ENCODE measurements around the gene NPAS3.

GRCh38 chr14:33705490-33705889 is 766.8 kb downstream of the NPAS3 start:
- TF ChIP-seq CTCF (IDR thresholded peaks at IDR 0.05; ENCODE audit: control extremely low read depth in 1 of 3, insufficient read depth in 1 of 3, low read depth in 1 of 3, low read length in 3 of 3) = no peak
- no peak for TF ChIP-seq POLR2A (IDR thresholded peaks at IDR 0.05; ENCODE audit: control extremely low read depth in 1 of 2, low read depth in 2 of 2, low read length in 2 of 2)
- TF ChIP-seq YY1 (IDR thresholded peaks at IDR 0.05; ENCODE audit: low read depth, low read length) = no peak
- no peak for TF ChIP-seq CHD1 (IDR thresholded peaks at IDR 0.05; ENCODE audit: low read depth, low read length)
- no peak for TF ChIP-seq ZNF274 (IDR thresholded peaks at IDR 0.05; ENCODE audit: borderline replicate concordance, extremely low read depth, low read length)
- no peak for TF ChIP-seq RFX5 (IDR thresholded peaks at IDR 0.05; ENCODE audit: borderline replicate concordance, low read depth, low read length)
- no peak for TF ChIP-seq TBP (IDR thresholded peaks at IDR 0.05; ENCODE audit: low read depth, low read length)
- TF ChIP-seq POLR2AphosphoS5 (IDR thresholded peaks at IDR 0.05; ENCODE audit: low read depth, low read length) = no peak
- no peak for TF ChIP-seq TAF7 (optimal IDR thresholded peaks at IDR 0.05; ENCODE audit: borderline replicate concordance, low read depth, low read length)

All from H1 (cell line).